ENCODE results near the gene ZFP2. TPM values are rescaled to one million over a fixed set of nuclear protein-coding genes. Genes with fewer than 3 reads are reported as not detected.
"Not testable (repeated sequence)": the region's sequence is repeated elsewhere in the genome, so short reads cannot be mapped to it uniquely, and the experiment has no call there.

ZFP2 gene
- total RNA-seq (1 to 10 TPM; 2.9 to 3.5 TPM), polyA plus RNA-seq (under 1 TPM; 0.21 to 0.69 (median 0.43) TPM), total RNA-seq (1.5 to 3.8 (median 2.8) reads per million in 6 experiments)

- Mint-ChIP-seq H3K36me3 (peaks cover 3 to 50% (median 38%) of the 10 kb centered on the region in 3 donors), H3K27ac (peak within 1 kb of the TSS in 6 of 10 donors; percentile 43 to 85 (median 65)), H3K9me3 (peaks cover 7 to 77% (median 16%) of the 10 kb centered on the region in 9 donors), H3K27me3 (peaks cover 0 to 12% (median 0%) of the 10 kb centered on the region in 5 donors), H3K4me1 (peaks cover 0 to 15% (median 6%) of the 10 kb centered on the region in 4 donors), H3K4me3 (peak within 1 kb of the TSS; percentile 76 to 91 (median 88))
- DNase-seq (peak in 9 of 10 donors; percentile 3 to 65 (median 15)), ATAC-seq (peak; percentile 84 to 88)
- POLR2A ChIA-PET: interaction anchor here (0.6 to 2.3 kb wide), 4 partner anchors 36 to 814 kb away, joined by 3 to 11 read pairs (median 4); partner anchors contain the start of genes ZNF354A, ZNF354B and ZNF354C
Observed at GRCh38 chr5:178895615-178896571, at the start of gene ZFP2. ZFP2 (plus strand) TSS chr5:178895913; CDS start chr5:178931314, 35,401 bp downstream.

DNA sequence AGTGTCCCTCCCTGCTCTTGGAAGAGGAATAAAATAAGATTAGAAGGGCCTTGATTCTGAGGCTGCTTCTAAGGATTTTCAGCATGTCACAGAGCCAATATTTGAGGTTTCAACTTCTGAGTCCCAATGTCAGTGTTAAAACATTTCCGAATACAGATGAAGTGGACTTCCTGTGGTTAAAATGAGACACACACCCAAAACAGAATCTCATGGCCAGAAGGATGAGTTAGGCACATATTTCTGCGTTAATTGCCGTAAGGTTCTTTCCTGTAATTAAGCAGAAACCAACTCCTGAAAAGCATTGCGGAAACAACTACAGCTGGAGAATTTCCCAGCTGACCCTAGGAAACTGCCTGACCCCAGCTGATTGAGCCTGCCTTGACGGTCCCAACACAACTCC is 46.4 kb upstream of the ZFP2 start:
- Mint-ChIP-seq H3K4me1 (no peaks in the 10 kb centered on the region), H3K9me3 (no peaks in the 10 kb centered on the region), H3K36me3 (no peaks in the 10 kb centered on the region), H3K27ac (no peak overlapping the region), H3K27me3 (peaks cover 11 to 28% (median 22%) of the 10 kb centered on the region in 5 donors), H3K4me3 (no peak overlapping the region)
- DNase-seq (no peak), ATAC-seq (no peak)
- POLR2A ChIA-PET: no interaction called here

- Mint-ChIP-seq H3K27ac (no peak overlapping the region), H3K9me3 (no peaks in the 10 kb centered on the region), H3K4me3 (no peak overlapping the region), H3K4me1 (no peaks in the 10 kb centered on the region), H3K36me3 (no peaks in the 10 kb centered on the region), H3K27me3 (peaks cover 11 to 42% (median 23%) of the 10 kb centered on the region in 5 donors)
- DNase-seq (no peak), ATAC-seq (no peak)
- POLR2A ChIA-PET: no interaction called here
Observed at GRCh38 chr5:178851951-178852350, 43.8 kb upstream of the ZFP2 start.

DNA sequence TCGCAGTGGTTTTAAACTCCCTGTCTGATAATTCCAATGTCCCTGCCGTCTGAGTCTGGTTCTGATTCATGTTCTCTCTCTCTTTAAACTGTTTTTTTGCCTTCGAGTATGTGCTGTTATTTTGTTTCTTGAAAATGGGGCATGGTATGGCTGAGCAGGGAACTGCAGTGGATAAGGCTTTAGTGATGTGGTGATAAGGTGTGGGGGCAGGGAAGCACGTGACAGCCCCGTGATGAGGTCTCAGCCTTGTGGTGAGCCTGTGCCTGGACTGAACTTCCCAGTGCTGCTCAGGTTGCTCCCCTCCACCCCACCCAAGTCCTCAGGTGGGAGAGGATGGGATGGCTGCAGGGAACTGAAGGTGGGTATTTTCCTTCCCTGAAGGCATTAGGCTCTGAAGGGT is 41.4 kb upstream of the ZFP2 start:
- H3K4me1 Mint-ChIP-seq: peaks cover 0 to 9% (median 3%) of the 10 kb centered on the region in 4 donors
- no peak overlapping the region for H3K4me3 Mint-ChIP-seq
- DNase-seq: no peak
- H3K36me3 Mint-ChIP-seq: no peaks in the 10 kb centered on the region
- no peak for ATAC-seq
- H3K9me3 Mint-ChIP-seq: no peaks in the 10 kb centered on the region
- POLR2A ChIA-PET: no interaction called here
- H3K27ac Mint-ChIP-seq: peak overlapping the region in 1 of 10 donors; percentile 23
- H3K27me3 Mint-ChIP-seq: peaks cover 9 to 34% (median 16%) of the 10 kb centered on the region in 5 donors

GRCh38 chr5:178859625-178860521 is 35.8 kb upstream of the ZFP2 start, which contains the start of gene ZNF354B:
ZNF354B (plus strand) TSS chr5:178859953; CDS start chr5:178861048, 1,095 bp downstream.
- Mint-ChIP-seq H3K36me3 (peaks cover 0 to 19% (median 11%) of the 10 kb centered on the region in 3 donors), H3K4me1 (peaks cover 16 to 34% (median 29%) of the 10 kb centered on the region in 4 donors), H3K27ac (peak within 1 kb of the TSS; percentile 80 to 97 (median 91)), H3K27me3 (peaks cover 0 to 10% (median 0%) of the 10 kb centered on the region in 5 donors), H3K9me3 (no peaks in the 10 kb centered on the region), H3K4me3 (peak within 1 kb of the TSS; percentile 83 to 96 (median 90))
- POLR2A ChIA-PET: interaction anchor here (0.6 to 1.9 kb wide), 7 partner anchors 35 to 764 kb away, joined by 3 to 35 read pairs (median 5); partner anchors contain the start of genes CLK4, HNRNPH1, ZFP2 and ZNF354A
- DNase-seq (peak; percentile 60 to 91 (median 82)), ATAC-seq (peak; percentile 95 to 96)

DNA sequence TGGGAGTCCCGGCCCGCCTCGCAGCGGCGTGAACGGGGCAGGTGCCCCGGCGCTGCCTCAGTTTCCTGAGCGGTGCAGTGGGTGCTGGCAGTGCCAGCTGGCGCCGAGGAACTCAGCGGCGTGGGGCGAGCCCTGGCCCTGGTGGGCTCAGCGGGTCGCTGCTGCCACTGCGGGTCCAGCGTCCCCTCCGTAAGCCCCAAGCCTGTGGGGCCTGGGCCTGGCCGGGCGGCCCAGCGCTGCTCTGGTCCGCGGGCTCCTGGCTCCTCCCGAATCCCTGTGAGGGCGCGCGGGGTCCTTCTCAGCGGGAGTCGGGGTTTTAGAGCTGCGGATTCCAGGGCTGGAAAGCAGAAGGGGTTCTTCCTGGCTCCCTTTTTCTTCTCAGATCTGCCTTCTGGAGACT is 35.1 kb upstream of the ZFP2 start:
- Mint-ChIP-seq H3K4me3 (peak overlapping the region in 1 of 10 donors; percentile 83), H3K4me1 (peaks cover 16 to 34% (median 29%) of the 10 kb centered on the region in 4 donors), H3K36me3 (peaks cover 2 to 27% (median 16%) of the 10 kb centered on the region in 3 donors)
- not testable (repeated sequence) for ATAC-seq, H3K9me3 Mint-ChIP-seq, H3K27me3 Mint-ChIP-seq, DNase-seq, H3K27ac Mint-ChIP-seq
- POLR2A ChIA-PET: interaction anchor here (1.1 to 1.9 kb wide), 2 partner anchors 35 to 234 kb away, joined by 3 to 9 read pairs; partner anchors contain the start of genes CLK4 and ZFP2

DNA sequence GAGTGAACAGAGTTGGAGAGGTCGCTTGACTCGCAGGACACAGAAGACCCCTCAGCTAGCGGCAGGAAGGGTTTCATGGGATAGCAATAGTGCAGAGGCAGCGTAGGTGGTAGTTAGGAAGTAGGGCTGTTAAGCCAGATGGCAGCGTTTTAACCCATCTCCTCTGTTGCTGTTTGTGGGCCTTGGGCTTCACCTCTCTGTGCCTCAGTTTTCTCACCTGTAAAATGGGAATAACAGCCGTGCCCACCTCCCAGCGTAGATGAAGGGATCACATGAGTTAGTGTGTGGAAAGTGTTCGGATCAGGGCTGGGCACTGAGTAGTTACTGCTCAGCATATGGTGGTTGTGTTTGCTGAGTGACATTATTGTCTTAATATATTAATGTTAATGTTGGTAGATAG is 34.1 kb upstream of the ZFP2 start:
- H3K4me3 Mint-ChIP-seq: peak overlapping the region; percentile 60 to 90 (median 74)
- POLR2A ChIA-PET: interaction anchor here (0.6 kb wide), 1 partner anchor 198 kb away, joined by 3 read pairs; no protein-coding TSS in a partner anchor
- peaks cover 7 to 37% (median 25%) of the 10 kb centered on the region in 3 donors for H3K36me3 Mint-ChIP-seq

DNA sequence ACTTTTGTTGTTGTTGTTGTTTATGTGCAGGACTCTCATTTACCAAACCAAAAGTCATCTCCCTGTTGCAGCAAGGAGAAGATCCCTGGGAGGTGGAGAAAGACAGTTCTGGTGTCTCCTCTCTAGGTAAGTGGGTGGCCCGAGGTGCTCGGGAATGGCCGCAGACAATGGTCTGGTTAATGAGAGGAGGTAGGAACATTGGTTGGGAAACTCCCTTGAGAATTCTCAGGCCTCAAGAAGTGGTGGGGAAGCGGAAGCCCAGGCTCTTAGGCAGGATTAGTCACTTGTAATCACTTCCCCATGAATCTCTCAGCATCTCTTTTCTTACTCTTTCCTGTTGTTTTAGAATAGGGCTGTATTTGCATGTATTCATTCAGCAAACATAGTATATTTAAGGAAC is 28.8 kb upstream of the ZFP2 start:
- Mint-ChIP-seq H3K9me3 (peaks cover 9 to 35% (median 26%) of the 10 kb centered on the region in 9 donors), H3K36me3 (peaks cover 44 to 88% (median 73%) of the 10 kb centered on the region in 3 donors), H3K27ac (no peak overlapping the region), H3K4me3 (no peak overlapping the region), H3K4me1 (peaks cover 10 to 16% (median 12%) of the 10 kb centered on the region in 4 donors), H3K27me3 (no peaks in the 10 kb centered on the region)
- DNase-seq (no peak), ATAC-seq (no peak)
- POLR2A ChIA-PET: no interaction called here

More for the DNA sequence above, 34.1 kb upstream of the ZFP2 start:
- H3K4me1 Mint-ChIP-seq: peaks cover 18 to 34% (median 29%) of the 10 kb centered on the region in 4 donors
- ATAC-seq (no peak), DNase-seq (no peak)
- H3K27ac Mint-ChIP-seq: peak overlapping the region in 8 of 10 donors; percentile 7 to 92 (median 50)
- no peaks in the 10 kb centered on the region for H3K9me3 Mint-ChIP-seq
- no peaks in the 10 kb centered on the region for H3K27me3 Mint-ChIP-seq

GRCh38 chr5:178869577-178869976 is 26.1 kb upstream of the ZFP2 start:
- H3K36me3 Mint-ChIP-seq: peaks cover 68 to 99% (median 92%) of the 10 kb centered on the region in 3 donors
- peaks cover 0 to 9% (median 6%) of the 10 kb centered on the region in 4 donors for H3K4me1 Mint-ChIP-seq
- H3K4me3 Mint-ChIP-seq: no peak overlapping the region
- POLR2A ChIA-PET: no interaction called here
- no peak for DNase-seq
- H3K27me3 Mint-ChIP-seq: no peaks in the 10 kb centered on the region
- no peak for ATAC-seq
- peak overlapping the region in 1 of 10 donors; percentile 43 for H3K27ac Mint-ChIP-seq
- peaks cover 19 to 60% (median 53%) of the 10 kb centered on the region in 9 donors for H3K9me3 Mint-ChIP-seq

DNA sequence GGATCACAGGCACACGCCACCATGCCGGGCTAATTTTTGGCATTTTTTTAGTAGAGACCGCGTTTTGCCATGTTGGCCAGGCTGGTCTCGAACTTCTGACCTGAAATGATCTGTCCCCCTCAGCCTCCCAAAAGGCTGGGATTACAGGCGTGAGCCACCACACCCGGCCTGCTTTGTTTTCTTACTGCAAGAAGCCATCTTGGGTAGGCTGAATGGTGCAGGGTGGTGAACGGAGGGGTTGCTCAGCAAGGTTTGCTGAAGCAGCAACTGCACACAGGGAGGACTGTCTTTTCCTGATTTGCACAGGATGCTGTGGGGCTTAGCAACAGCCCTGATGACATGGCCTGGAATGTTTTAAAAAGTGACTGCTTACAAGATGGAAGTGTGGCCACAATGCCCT is 25.3 kb upstream of the ZFP2 start:
- ATAC-seq: no peak
- H3K27ac Mint-ChIP-seq: no peak overlapping the region
- H3K4me1 Mint-ChIP-seq: peaks cover 0 to 9% (median 6%) of the 10 kb centered on the region in 4 donors
- POLR2A ChIA-PET: no interaction called here
- no peak for DNase-seq
- H3K4me3 Mint-ChIP-seq: no peak overlapping the region
- peaks cover 21 to 68% (median 61%) of the 10 kb centered on the region in 9 donors for H3K9me3 Mint-ChIP-seq
- peaks cover 76 to 99% (median 97%) of the 10 kb centered on the region in 3 donors for H3K36me3 Mint-ChIP-seq
- H3K27me3 Mint-ChIP-seq: no peaks in the 10 kb centered on the region

- DNase-seq (no peak), ATAC-seq (no peak)
- Mint-ChIP-seq H3K27ac (no peak overlapping the region), H3K36me3 (peaks cover 79 to 99% (median 99%) of the 10 kb centered on the region in 3 donors), H3K27me3 (no peaks in the 10 kb centered on the region), H3K4me3 (peak overlapping the region in 1 of 10 donors; percentile 37), H3K4me1 (peaks cover 0 to 9% (median 5%) of the 10 kb centered on the region in 4 donors), H3K9me3 (peaks cover 23 to 87% (median 75%) of the 10 kb centered on the region in 9 donors)
- POLR2A ChIA-PET: no interaction called here
Observed at GRCh38 chr5:178872302-178872701, 23.4 kb upstream of the ZFP2 start.
